OCI-LY3 (cell line): Measurements from ENCODE around the gene MAS1.

Source experiments
- H2AFZ ChIP-seq: fragments of 200-600, 300-600 bp; shearing (Covaris generic); 2 replicates; pipeline ENCODE4 v1.6.0; 2014; ENCODE audit warnings: antibody characterized with exemption, low read depth, low read length
- H3K27ac ChIP-seq: fragments of 200-600, 300-600 bp; sonication (generic); 2 replicates; pipeline ENCODE4 v1.5.1; 2014; ENCODE audit warnings: mild to moderate bottlenecking, low read length, moderate library complexity, mixed read lengths
- H3K27me3 ChIP-seq: fragments of 200-600, 300-600 bp; sonication (generic); 2 replicates; pipeline ENCODE4 v1.6.1; 2014; ENCODE audit warnings: low read depth, low read length, mixed read lengths
- H3K36me3 ChIP-seq: fragments of 200-600, 300-600 bp; sonication (generic); replicated peaks from 2 replicates; pipeline ENCODE3; 2014; ENCODE audit warnings: low read depth, low read length, mixed read lengths
- H3K4me1 ChIP-seq: fragments of 300-600, 200-600 bp; sonication (generic); 2 replicates; pipeline ENCODE4 v1.6.1; 2014; ENCODE audit warnings: low read length, mixed read lengths
- H3K4me2 ChIP-seq: fragments of 200-600, 300-600 bp; sonication (generic); 2 replicates; pipeline ENCODE4 v1.6.1; 2014; ENCODE audit warnings: low read length, mixed read lengths
- H3K4me3 ChIP-seq: fragments of 300-600, 200-600 bp; sonication (generic); 2 replicates; pipeline ENCODE4 v1.5.1; 2014; ENCODE audit warnings: antibody characterized with exemption, mild to moderate bottlenecking, low read length, moderate library complexity
- H3K79me2 ChIP-seq: fragments of 300-600, 200-600 bp; shearing (Covaris generic); 2 replicates; pipeline ENCODE4 v1.6.1; 2014; ENCODE audit warnings: mild to moderate bottlenecking, low read length, mixed read lengths
- H3K9ac ChIP-seq: fragments of 300-600, 200-600 bp; shearing (Covaris generic); 2 replicates; pipeline ENCODE4 v1.6.0; 2014; ENCODE audit warnings: mild to moderate bottlenecking, low read length, moderate library complexity
- H3K9me3 ChIP-seq: fragments of 200-600, 300-600 bp; shearing (Covaris generic); 2 replicates; pipeline ENCODE4 v1.6.1; 2014; ENCODE audit warnings: low read length, mixed read lengths; ENCODE audit not compliant: insufficient read depth
- H4K20me1 ChIP-seq: fragments of 200-600, 300-600 bp; sonication (generic); 2 replicates; pipeline ENCODE4 v1.6.1; 2016; ENCODE audit warnings: low read length, mixed read lengths; ENCODE audit not compliant: insufficient read depth
- EZH2phosphoT487 ChIP-seq: fragments of 200-600 bp; shearing (Covaris generic); IDR thresholded peaks from 2 replicates; pipeline ENCODE4 v1.6.1; 2018; ENCODE audit warnings: antibody characterized with exemption, mixed run types, low read depth
- TF ChIP-seq, protein P1 (sequence below): fragments of 200-600, 300-600 bp; sonication (generic); IDR thresholded peaks from 2 replicates; pipeline ENCODE4 v1.5.1; 2014; ENCODE audit warnings: antibody characterized with exemption, low read length, low read depth

MAS1 gene

DNA sequence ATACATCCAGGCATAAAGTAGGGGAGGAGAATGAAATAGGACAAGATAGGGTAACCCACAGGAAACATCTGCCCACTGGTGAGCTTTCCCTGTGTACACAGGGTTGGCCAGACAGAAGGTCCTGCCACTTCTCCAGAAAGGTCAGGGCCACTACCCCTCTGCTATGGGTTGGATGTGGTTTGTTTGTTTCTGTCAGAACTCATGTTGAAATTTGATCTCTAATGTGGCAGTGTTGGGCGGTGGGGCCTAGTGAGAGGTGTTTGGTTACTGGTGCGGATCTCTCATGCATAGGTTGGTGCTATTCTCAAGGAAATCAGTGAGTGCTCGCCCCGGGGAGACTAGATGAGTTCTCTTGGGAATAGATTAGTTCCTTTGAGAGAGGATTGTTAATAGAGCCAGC is 15.6 kb upstream of the MAS1 start:
- H3K4me3 ChIP-seq, result no peak overlapping the region
- no peaks in the 10 kb centered on the region for H3K36me3 ChIP-seq
- no peak overlapping the region for H3K4me2 ChIP-seq
- no peak overlapping the region for H3K27ac ChIP-seq
- no peaks in the 10 kb centered on the region for H3K9me3 ChIP-seq
- H2AFZ ChIP-seq, result no peak overlapping the region
- no peaks in the 10 kb centered on the region for H3K79me2 ChIP-seq
- TF ChIP-seq EZH2phosphoT487, result no peak
- TF ChIP-seq, protein P1, sequence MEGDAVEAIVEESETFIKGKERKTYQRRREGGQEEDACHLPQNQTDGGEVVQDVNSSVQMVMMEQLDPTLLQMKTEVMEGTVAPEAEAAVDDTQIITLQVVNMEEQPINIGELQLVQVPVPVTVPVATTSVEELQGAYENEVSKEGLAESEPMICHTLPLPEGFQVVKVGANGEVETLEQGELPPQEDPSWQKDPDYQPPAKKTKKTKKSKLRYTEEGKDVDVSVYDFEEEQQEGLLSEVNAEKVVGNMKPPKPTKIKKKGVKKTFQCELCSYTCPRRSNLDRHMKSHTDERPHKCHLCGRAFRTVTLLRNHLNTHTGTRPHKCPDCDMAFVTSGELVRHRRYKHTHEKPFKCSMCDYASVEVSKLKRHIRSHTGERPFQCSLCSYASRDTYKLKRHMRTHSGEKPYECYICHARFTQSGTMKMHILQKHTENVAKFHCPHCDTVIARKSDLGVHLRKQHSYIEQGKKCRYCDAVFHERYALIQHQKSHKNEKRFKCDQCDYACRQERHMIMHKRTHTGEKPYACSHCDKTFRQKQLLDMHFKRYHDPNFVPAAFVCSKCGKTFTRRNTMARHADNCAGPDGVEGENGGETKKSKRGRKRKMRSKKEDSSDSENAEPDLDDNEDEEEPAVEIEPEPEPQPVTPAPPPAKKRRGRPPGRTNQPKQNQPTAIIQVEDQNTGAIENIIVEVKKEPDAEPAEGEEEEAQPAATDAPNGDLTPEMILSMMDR, result no peak
- no peak overlapping the region for H3K9ac ChIP-seq
- no peaks in the 10 kb centered on the region for H4K20me1 ChIP-seq
- H3K4me1 ChIP-seq, result no peaks in the 10 kb centered on the region
- H3K27me3 ChIP-seq, result no peaks in the 10 kb centered on the region

DNA sequence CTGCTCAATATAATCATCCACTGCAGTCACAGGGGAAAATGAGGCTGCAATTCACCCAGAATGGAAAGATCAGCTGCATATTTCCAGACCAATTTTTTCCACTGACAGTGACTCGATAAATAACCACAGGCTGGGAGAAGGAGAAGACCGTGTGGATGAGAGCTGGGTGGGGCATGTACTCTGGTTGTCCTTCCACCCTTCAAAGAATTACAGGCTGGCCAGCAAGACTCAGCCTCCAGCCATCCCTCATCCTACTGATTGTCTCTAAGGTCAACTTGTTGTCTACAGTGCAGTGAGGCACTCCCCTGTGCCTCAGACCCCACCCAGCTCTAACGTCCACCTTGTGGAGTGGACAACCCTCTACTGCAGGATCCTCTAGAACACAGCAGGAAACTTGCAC is 14.5 kb upstream of the MAS1 start:
- no peak overlapping the region for H3K9ac ChIP-seq
- no peaks in the 10 kb centered on the region for H3K27me3 ChIP-seq
- no peak overlapping the region for H3K4me2 ChIP-seq
- no peak overlapping the region for H2AFZ ChIP-seq
- H3K9me3 ChIP-seq, result no peaks in the 10 kb centered on the region
- H3K4me1 ChIP-seq, result no peaks in the 10 kb centered on the region
- TF ChIP-seq EZH2phosphoT487, result no peak
- TF ChIP-seq, protein P1, result no peak
- H3K4me3 ChIP-seq, result no peak overlapping the region
- no peaks in the 10 kb centered on the region for H3K36me3 ChIP-seq
- H3K27ac ChIP-seq, result no peak overlapping the region
- no peaks in the 10 kb centered on the region for H3K79me2 ChIP-seq
- H4K20me1 ChIP-seq, result no peaks in the 10 kb centered on the region

- Histone ChIP-seq H3K4me3 (no peak overlapping the region), H4K20me1 (no peaks in the 10 kb centered on the region), H3K4me1 (no peaks in the 10 kb centered on the region), H3K36me3 (no peaks in the 10 kb centered on the region), H3K79me2 (no peaks in the 10 kb centered on the region), H2AFZ (no peak overlapping the region), H3K4me2 (no peak overlapping the region), H3K27ac (no peak overlapping the region), H3K9ac (no peak overlapping the region), H3K27me3 (no peaks in the 10 kb centered on the region), H3K9me3 (no peaks in the 10 kb centered on the region)
- TF ChIP-seq, protein P1, result no peak
- no peak for TF ChIP-seq EZH2phosphoT487
Measured at GRCh38 chr6:159877256-159877808, 13.5 kb upstream of the MAS1 start.

DNA sequence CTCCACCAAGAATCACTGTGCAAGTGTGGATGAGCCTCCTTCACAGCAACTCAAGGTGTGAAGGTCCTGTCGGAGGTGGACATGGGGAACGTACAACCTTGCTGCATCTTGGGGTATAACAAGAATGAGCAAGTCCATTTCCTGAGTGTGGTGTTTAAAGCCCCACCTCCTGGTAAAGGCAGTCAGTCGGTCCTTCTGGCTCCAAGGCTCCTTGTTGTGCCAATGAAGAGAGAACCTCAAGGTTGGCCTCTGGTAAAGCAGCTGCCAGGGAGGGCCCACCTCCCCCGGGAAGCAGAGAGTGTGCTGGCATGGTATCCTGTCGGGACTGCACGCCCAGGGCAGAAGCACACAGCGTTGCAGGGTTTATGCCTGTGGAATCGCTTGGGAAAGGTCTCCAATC is 12.4 kb upstream of the MAS1 start:
- Histone ChIP-seq H3K4me2 (no peak overlapping the region), H3K4me1 (no peaks in the 10 kb centered on the region), H3K79me2 (no peaks in the 10 kb centered on the region), H3K27ac (no peak overlapping the region), H3K4me3 (no peak overlapping the region), H4K20me1 (no peaks in the 10 kb centered on the region), H3K36me3 (no peaks in the 10 kb centered on the region), H3K9me3 (no peaks in the 10 kb centered on the region), H2AFZ (no peak overlapping the region), H3K9ac (no peak overlapping the region), H3K27me3 (no peaks in the 10 kb centered on the region)
- TF ChIP-seq, protein P1, result no peak
- TF ChIP-seq EZH2phosphoT487, result no peak
